Liver (tissue), 9 donors: ENCODE results near the gene CADPS. TPM values are rescaled to one million over a fixed set of nuclear protein-coding genes. Genes with fewer than 3 reads are reported as not detected.

Source experiments
- DNase-seq: peaks from one replicate; pipeline ENCODE4 v3.0.0-alpha.2; 2017; ENCODE audit warnings: low spot score
- H3K27ac ChIP-seq, 2 donors: one replicate each; pipeline ENCODE4 v1.7.0; 2013; ENCODE audit warnings: inconsistent platforms in 2 of 2, low read length in 2 of 2, control low read depth in 1 of 2, low read depth in 1 of 2, mild to moderate bottlenecking in 1 of 2
- H3K27me3 ChIP-seq, 4 donors: one replicate each; pipeline versions ENCODE4 v1.6.1 to v1.7.0; 2013; ENCODE audit warnings: low read length in 3 of 4, inconsistent platforms in 1 of 4, mild to moderate bottlenecking in 1 of 4, moderate library complexity in 1 of 4; ENCODE audit not compliant: control insufficient read depth in 4 of 4, insufficient read depth in 4 of 4
- H3K36me3 ChIP-seq, 4 donors: one replicate each; pipeline versions ENCODE4 v1.6.1 to v1.7.0; 2013; ENCODE audit warnings: low read length in 3 of 4, mild to moderate bottlenecking in 3 of 4, low read depth in 1 of 4, moderate library complexity in 1 of 4; ENCODE audit not compliant: control insufficient read depth in 4 of 4, insufficient read depth in 3 of 4
- H3K4me1 ChIP-seq, 4 donors: one replicate each; pipeline versions ENCODE4 v1.6.1 to v1.7.0; 2013; ENCODE audit warnings: low read length in 3 of 4, mild to moderate bottlenecking in 3 of 4, moderate library complexity in 1 of 4; ENCODE audit not compliant: control insufficient read depth in 4 of 4, insufficient read depth in 4 of 4
- H3K4me3 ChIP-seq, 3 donors: one replicate each; pipeline versions ENCODE4 v1.6.1 to v1.7.0; 2013; ENCODE audit warnings: low read length in 3 of 3, control low read depth in 1 of 3, low read depth in 1 of 3, mild to moderate bottlenecking in 1 of 3
- H3K9ac ChIP-seq, 2 donors: one replicate each; pipeline ENCODE4 v1.7.0; 2013; ENCODE audit warnings: low read length in 2 of 2, mild to moderate bottlenecking in 2 of 2, moderate library complexity in 2 of 2, control low read depth in 1 of 2, low read depth in 1 of 2
- H3K9me3 ChIP-seq, 4 donors: one replicate each; pipeline versions ENCODE4 v1.6.1 to v1.7.0; 2013; ENCODE audit warnings: low read length in 3 of 4; ENCODE audit not compliant: control insufficient read depth in 4 of 4
- ATF3 ChIP-seq: IDR thresholded peaks from 2 replicates; pipeline ENCODE4 v1.6.1; 2016; ENCODE audit warnings: antibody characterized with exemption
- CTCF ChIP-seq: fragments of 150-350 bp; IDR thresholded peaks from 2 replicates; pipeline ENCODE4 v1.5.1; 2017; ENCODE audit warnings: improper control_type of control experiment, low read depth, low read length; ENCODE audit not compliant: missing input control
- EGR1 ChIP-seq, 2 donors: IDR thresholded peaks; 2 replicates each; pipeline ENCODE4 v1.6.1; 2016 to 2018; ENCODE audit warnings: antibody characterized with exemption in 2 of 2, low read depth in 2 of 2
- FOXA1 ChIP-seq: IDR thresholded peaks from 2 replicates; pipeline ENCODE4 v1.6.1; 2016; ENCODE audit warnings: antibody characterized with exemption
- FOXA2 ChIP-seq: IDR thresholded peaks from 2 replicates; pipeline ENCODE4 v1.6.1; 2016; ENCODE audit warnings: antibody characterized with exemption
- GABPA ChIP-seq, 2 donors: IDR thresholded peaks in 1 of 2; conservative IDR thresholded peaks in 1 of 2; 2 replicates each; pipeline ENCODE4 v1.6.1; 2016; ENCODE audit warnings: antibody characterized with exemption in 2 of 2, mild to moderate bottlenecking in 1 of 2, moderate library complexity in 1 of 2
- HNF4A ChIP-seq, 2 donors: conservative IDR thresholded peaks; 2 replicates each; pipeline ENCODE4 v1.6.1; 2016; ENCODE audit warnings: antibody characterized with exemption in 2 of 2, mild to moderate bottlenecking in 2 of 2
- HNF4G ChIP-seq: IDR thresholded peaks from 2 replicates; pipeline ENCODE4 v1.6.1; 2016; ENCODE audit warnings: antibody characterized with exemption
- JUND ChIP-seq, 2 donors: IDR thresholded peaks; 2 replicates each; pipeline ENCODE4 v1.6.1; 2016; ENCODE audit warnings: antibody characterized with exemption in 2 of 2
- MAX ChIP-seq: IDR thresholded peaks from 2 replicates; pipeline ENCODE4 v1.6.1; 2016; ENCODE audit warnings: antibody characterized with exemption
- NR2F2 ChIP-seq: IDR thresholded peaks from 2 replicates; pipeline ENCODE4 v1.6.1; 2016; ENCODE audit warnings: antibody characterized with exemption
- REST ChIP-seq: IDR thresholded peaks from 2 replicates; pipeline ENCODE4 v1.6.1; 2016; ENCODE audit warnings: antibody characterized with exemption, mild to moderate bottlenecking
- RXRA ChIP-seq, 2 donors: IDR thresholded peaks; 2 replicates each; pipeline ENCODE4 v1.6.1; 2017 to 2018; ENCODE audit warnings: antibody characterized with exemption in 2 of 2, mild to moderate bottlenecking in 1 of 2
- SP1 ChIP-seq: IDR thresholded peaks from 2 replicates; pipeline ENCODE4 v1.6.1; 2018; ENCODE audit warnings: antibody characterized with exemption, mild to moderate bottlenecking
- TAF1 ChIP-seq: conservative IDR thresholded peaks from 2 replicates; pipeline ENCODE4 v1.6.1; 2016; ENCODE audit warnings: antibody characterized with exemption, mild to moderate bottlenecking
- YY1 ChIP-seq: IDR thresholded peaks from 2 replicates; pipeline ENCODE4 v1.6.1; 2016; ENCODE audit warnings: antibody characterized with exemption, mild to moderate bottlenecking
- ZBTB33 ChIP-seq: IDR thresholded peaks from 2 replicates; pipeline ENCODE4 v1.6.1; 2016; ENCODE audit warnings: antibody characterized with exemption
- WGBS: extraction: QIAGEN DNeasy Blood & Tissue Kit; methylation state at CpG from one replicate; pipeline ENCODE4 v1.1.7; 2013; 5-methylcytosine and 5-hydroxymethylcytosine counted together
- polyA plus RNA-seq, 2 donors: library from polyadenylated mRNA; stranded (reverse) in 1 of 2; unstranded in 1 of 2; fragments of 200-250 nt in 1 of 2; fragments of >200 nt in 1 of 2; fragmentation: Nextera tagmentation in 1 of 2; extraction: Ambion mirVana in 1 of 2; gene quantifications; one replicate each; pipeline versions ENCODE4 v1.2.1 to v1.2.3, GENCODE V29; 2013 to 2015
- total RNA-seq, 2 donors: library from RNA; depleted of rRNA; stranded (reverse); fragments of >200 nt; gene quantifications; one replicate each; pipeline ENCODE4 v1.2.3, GENCODE V29; 2014
- donor health status: healthy.
- donor health status: healthy.
- donor health status: healthy.
- donor health status: healthy.
- donor health status: healthy.

Gene CADPS
- total and polyA plus RNA-seq, 4 donors = 0.05 to 0.37 (median 0.17) TPM; not detected in 1

- Histone ChIP-seq H3K4me1 (peaks cover 6 to 15% (median 9%) of the 10 kb centered on the region in 4 donors), H3K9me3 (no peaks in the 10 kb centered on the region), H3K27me3 (peaks cover 0 to 14% (median 5%) of the 10 kb centered on the region in 4 donors), H3K36me3 (no peaks in the 10 kb centered on the region), H3K4me3 (no peak overlapping the region), H3K9ac (no peak overlapping the region), H3K27ac (no peak overlapping the region)
- no peak for DNase-seq
- TF ChIP-seq HNF4A (conservative IDR thresholded peaks at IDR 0.05) (no peak), MAX (no peak), TAF1 (no peak), FOXA2 (no peak), EGR1 (IDR thresholded peaks at IDR 0.05; ENCODE audit: low read depth in 2 of 2) (no peak)
- 83% methylated on average over 1 of the region's 1 CpG for WGBS
Observed at GRCh38 chr3:62870321-62870720, 4.9 kb downstream of the CADPS start.

- Histone ChIP-seq H3K27ac (no peak overlapping the region), H3K27me3 (no peaks in the 10 kb centered on the region), H3K4me3 (no peak overlapping the region), H3K9ac (no peak overlapping the region), H3K36me3 (no peaks in the 10 kb centered on the region), H3K4me1 (no peaks in the 10 kb centered on the region), H3K9me3 (no peaks in the 10 kb centered on the region)
- WGBS = 91% methylated on average over 3 of the region's 3 CpGs
- TF ChIP-seq JUND (IDR thresholded peaks at IDR 0.05) (no peak), SP1 (no peak), EGR1 (IDR thresholded peaks at IDR 0.05; ENCODE audit: low read depth in 2 of 2) (no peak), TAF1 (no peak), RXRA (IDR thresholded peaks at IDR 0.05) (no peak), GABPA (IDR thresholded peaks at IDR 0.05 in 1 of 2, conservative IDR thresholded peaks at IDR 0.05 in 1 of 2) (no peak), HNF4G (no peak), FOXA1 (no peak), ZBTB33 (no peak), NR2F2 (no peak), REST (no peak), CTCF (no peak), YY1 (no peak), ATF3 (no peak), FOXA2 (no peak), MAX (no peak), HNF4A (conservative IDR thresholded peaks at IDR 0.05) (no peak)
- DNase-seq = no peak
Observed at GRCh38 chr3:62863648-62864047, 11.6 kb downstream of the CADPS start.
